Skeletal muscle satellite cell (primary cell): ENCODE data around the gene TCF12.

ENCODE experiments used
- H3K27me3 ChIP-seq: 2 replicates; pipeline ENCODE4 v1.7.0; 2013; ENCODE audit warnings: low read length; ENCODE audit not compliant: control insufficient read depth, insufficient read depth
- H3K36me3 ChIP-seq: 2 replicates; pipeline ENCODE4 v1.7.0; 2013; ENCODE audit warnings: mild to moderate bottlenecking, control low read depth, low read length; ENCODE audit not compliant: insufficient read depth
- H3K4me1 ChIP-seq: 2 replicates; pipeline ENCODE4 v1.7.0; 2013; ENCODE audit warnings: low read length; ENCODE audit not compliant: control insufficient read depth, insufficient read depth
- H3K4me2 ChIP-seq: 2 replicates; pipeline ENCODE4 v1.7.0; 2013; ENCODE audit warnings: mild to moderate bottlenecking, low read length
- H3K4me3 ChIP-seq: 2 replicates; pipeline ENCODE4 v1.7.0; 2013; ENCODE audit warnings: low read length
- H3K9ac ChIP-seq: 2 replicates; pipeline ENCODE4 v1.7.0; 2013; ENCODE audit warnings: mild to moderate bottlenecking, low read depth, low read length, moderate library complexity
- H3K9me3 ChIP-seq: replicated peaks from 2 replicates; pipeline ENCODE4 v1.7.0; 2013; ENCODE audit warnings: mild to moderate bottlenecking, control low read depth, low read length

Gene TCF12

DNA sequence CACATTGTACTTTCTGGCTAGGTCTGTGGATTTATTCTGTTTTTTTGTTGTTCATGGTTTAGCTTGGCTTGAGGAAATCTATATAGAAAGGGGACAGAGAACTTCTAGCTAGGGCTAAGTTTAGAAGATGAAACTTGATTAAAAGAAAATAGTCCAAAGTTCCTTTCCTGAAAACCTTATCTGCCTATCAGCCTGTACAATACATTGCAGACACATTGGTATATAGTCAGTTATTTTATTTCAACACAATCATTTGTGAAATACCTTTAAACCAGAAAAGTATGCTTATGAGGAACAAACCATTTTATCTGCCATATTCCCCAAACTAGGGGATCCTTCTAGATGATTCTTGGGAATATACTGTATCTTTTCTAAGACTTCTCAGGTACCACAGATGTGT, 310.6 kb downstream of the TCF12 start:
- no peak overlapping the region for H3K9ac ChIP-seq
- peaks cover 16% of the 10 kb centered on the region for H3K36me3 ChIP-seq
- H3K4me2 ChIP-seq: no peak overlapping the region
- H3K9me3 ChIP-seq: no peaks in the 10 kb centered on the region
- no peaks in the 10 kb centered on the region for H3K27me3 ChIP-seq
- no peak overlapping the region for H3K4me3 ChIP-seq
- peaks cover 27% of the 10 kb centered on the region for H3K4me1 ChIP-seq

DNA sequence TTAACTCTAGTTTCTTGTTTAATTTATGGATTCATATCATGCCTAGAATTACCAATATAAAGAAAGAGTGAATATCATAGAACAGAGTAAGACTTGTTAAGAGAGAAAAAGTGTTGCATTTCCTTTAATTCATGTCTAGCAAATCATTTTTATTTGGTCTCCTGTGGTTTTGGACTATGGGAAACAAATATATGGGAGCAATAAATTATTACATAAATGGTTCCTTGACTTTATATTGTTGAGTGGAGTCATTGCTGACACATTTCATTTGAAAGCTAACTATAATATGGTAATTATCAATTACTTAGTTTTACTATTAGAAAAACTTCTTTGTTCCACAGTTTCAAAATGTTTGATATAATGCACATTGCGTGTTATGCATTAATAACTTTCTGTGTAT, 313.1 kb downstream of the TCF12 start:
- Histone ChIP-seq H3K4me3 (no peak overlapping the region), H3K9me3 (no peaks in the 10 kb centered on the region)

DNA sequence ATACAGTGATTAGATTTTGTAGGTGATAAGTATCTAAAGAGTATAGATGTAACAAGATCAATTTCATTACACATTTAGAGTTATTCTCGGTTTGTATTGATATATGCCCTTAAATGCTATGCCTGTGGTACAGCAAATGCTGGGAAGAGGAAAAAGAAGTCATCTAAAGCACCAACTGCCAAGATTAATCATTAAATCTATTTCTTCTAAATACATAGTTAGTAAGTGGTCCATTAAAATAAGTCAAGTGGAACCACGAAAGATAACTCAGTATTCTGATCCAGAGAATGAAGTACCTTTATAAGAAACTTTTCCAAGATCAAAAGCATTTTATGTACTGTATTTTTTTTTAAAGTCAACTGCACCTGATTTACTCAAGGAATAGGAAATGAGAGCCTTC, 315.7 kb downstream of the TCF12 start:
- H3K9me3 ChIP-seq: no peaks in the 10 kb centered on the region
- no peak overlapping the region for H3K4me2 ChIP-seq
- no peak overlapping the region for H3K9ac ChIP-seq
- H3K36me3 ChIP-seq: peaks cover 35% of the 10 kb centered on the region
- H3K27me3 ChIP-seq: no peaks in the 10 kb centered on the region
- H3K4me3 ChIP-seq: no peak overlapping the region
- H3K4me1 ChIP-seq: peaks cover 7% of the 10 kb centered on the region

More for the DNA sequence above, 313.1 kb downstream of the TCF12 start:
- H3K9ac ChIP-seq: no peak overlapping the region
- peaks cover 24% of the 10 kb centered on the region for H3K4me1 ChIP-seq
- H3K27me3 ChIP-seq: no peaks in the 10 kb centered on the region
- H3K36me3 ChIP-seq: peaks cover 30% of the 10 kb centered on the region
- H3K4me2 ChIP-seq: no peak overlapping the region

DNA sequence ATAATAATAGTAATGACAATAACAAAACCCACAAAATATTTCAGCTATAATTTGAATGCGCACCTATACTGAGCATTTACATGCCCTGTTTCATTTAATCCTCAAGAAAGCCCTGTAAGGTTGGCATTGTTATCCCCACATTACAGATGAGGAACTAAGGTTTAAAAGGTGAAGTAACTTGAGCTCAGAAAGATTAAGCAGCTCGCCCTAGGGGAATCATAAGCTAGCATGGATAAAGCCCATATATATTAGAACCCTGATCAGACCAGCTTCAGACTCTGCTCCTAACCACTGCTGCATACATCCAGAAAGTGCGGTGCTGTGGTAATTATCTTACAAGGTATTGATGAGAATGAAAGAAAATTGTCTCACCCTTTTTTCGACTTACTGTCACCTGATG, 316.7 kb downstream of the TCF12 start:
- Histone ChIP-seq H3K4me3 (no peak overlapping the region), H3K9me3 (no peaks in the 10 kb centered on the region), H3K4me1 (peaks cover 7% of the 10 kb centered on the region)

DNA sequence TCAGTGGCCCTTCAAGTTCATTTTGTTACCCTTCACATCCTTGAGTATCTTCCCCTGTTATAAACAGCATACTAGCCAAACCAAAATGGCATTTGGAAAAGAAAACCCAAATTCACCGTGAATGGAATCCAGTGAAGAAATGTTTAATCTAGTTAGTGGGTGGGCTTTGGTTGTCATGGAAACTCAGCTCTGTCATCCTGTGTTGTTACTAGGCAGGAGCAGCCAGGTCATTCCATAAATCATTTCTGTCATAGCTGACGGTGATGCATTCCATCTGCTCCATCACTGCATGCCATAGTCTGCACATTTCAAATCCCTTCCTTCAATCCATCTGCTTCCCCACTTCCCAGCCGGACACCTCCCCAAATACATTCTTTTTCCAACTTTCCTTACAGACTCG, 317.4 kb downstream of the TCF12 start:
- no peaks in the 10 kb centered on the region for H3K27me3 ChIP-seq
- no peak overlapping the region for H3K4me3 ChIP-seq
- peaks cover 7% of the 10 kb centered on the region for H3K4me1 ChIP-seq
- peaks cover 35% of the 10 kb centered on the region for H3K36me3 ChIP-seq
- no peak overlapping the region for H3K4me2 ChIP-seq
- H3K9me3 ChIP-seq: no peaks in the 10 kb centered on the region
- no peak overlapping the region for H3K9ac ChIP-seq

More for the DNA sequence above, 316.7 kb downstream of the TCF12 start:
- Histone ChIP-seq H3K27me3 (no peaks in the 10 kb centered on the region), H3K4me2 (no peak overlapping the region), H3K36me3 (peaks cover 35% of the 10 kb centered on the region), H3K9ac (no peak overlapping the region)

DNA sequence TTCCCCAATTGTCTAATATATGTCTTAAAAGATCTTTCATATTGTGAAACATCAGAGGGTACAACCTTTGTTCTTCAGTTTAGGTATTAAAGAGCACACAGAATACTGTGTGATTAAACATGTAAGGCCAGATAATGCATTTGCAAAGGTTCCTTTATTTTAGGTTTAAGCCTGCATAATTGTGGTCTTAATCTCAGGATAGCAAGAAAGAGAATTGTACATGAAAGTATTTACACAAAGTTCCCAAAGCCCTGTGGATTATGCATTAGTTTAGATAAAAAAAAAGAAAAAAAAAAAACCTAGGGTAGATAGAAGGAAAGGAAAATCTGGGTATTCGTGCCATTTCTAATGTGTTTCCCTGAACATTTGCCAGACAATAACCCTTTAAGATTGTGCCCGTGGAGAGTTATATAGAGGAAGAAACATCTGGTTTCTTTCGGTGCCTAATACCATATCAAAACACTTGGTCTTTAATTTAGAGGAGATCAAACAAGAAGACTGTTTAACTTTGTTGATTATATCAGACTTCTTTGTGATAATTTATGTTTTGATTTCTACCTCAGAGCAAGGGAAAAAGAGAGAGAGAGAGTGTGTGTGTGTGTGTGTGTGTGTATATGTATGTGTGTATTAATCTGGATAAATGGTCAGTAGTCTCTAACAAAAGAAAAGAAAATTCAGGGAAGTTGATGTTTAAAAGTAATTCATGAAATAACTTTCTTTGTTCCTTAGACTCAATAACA, 318.3 kb downstream of the TCF12 start:
- no peak overlapping the region for H3K9ac ChIP-seq
- H3K4me3 ChIP-seq: no peak overlapping the region
- H3K36me3 ChIP-seq: peaks cover 35% of the 10 kb centered on the region
- no peaks in the 10 kb centered on the region for H3K9me3 ChIP-seq
- H3K4me2 ChIP-seq: no peak overlapping the region
- peaks cover 7% of the 10 kb centered on the region for H3K4me1 ChIP-seq
- no peaks in the 10 kb centered on the region for H3K27me3 ChIP-seq

DNA sequence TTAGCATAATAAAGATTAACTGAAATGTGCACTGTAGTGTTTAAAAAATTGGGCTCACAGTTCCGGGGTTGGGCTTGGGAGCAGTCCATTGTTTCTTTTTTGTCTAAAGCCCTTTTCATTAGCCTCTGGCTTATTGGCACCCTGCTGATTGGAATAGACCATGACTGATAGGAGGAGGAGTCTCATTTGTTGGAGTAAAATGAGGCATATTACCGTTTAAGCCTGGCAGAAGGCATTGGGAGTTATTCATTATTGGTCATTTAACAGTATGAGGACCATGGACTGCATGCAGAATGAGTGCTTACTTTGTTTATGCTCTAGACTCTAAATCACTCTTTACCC, 318.8 kb downstream of the TCF12 start:
- H3K27me3 ChIP-seq: no peaks in the 10 kb centered on the region
- peaks cover 33% of the 10 kb centered on the region for H3K36me3 ChIP-seq
- no peaks in the 10 kb centered on the region for H3K9me3 ChIP-seq
- no peak overlapping the region for H3K4me2 ChIP-seq
- H3K9ac ChIP-seq: no peak overlapping the region
- no peak overlapping the region for H3K4me3 ChIP-seq
- peaks cover 7% of the 10 kb centered on the region for H3K4me1 ChIP-seq

DNA sequence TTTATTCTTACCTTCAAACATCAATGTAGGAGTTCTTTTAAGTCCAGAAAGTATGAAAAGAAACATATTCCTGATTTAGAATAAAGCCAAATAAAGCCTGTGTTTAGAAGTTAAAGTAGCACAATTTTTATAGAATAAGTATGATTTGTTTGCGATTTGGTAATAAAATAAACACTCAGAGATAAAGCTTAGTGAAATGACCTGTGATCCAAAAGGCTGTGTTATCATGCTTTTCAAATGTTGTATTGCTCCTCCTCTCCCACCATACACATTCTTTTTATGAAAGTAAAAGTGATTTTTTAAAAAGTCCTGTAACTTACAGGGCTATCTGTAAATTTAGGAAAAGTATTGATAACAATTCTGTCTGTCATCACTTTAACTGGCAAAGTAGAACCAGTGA, 319.2 kb downstream of the TCF12 start:
- Histone ChIP-seq H3K9me3 (no peaks in the 10 kb centered on the region), H3K9ac (no peak overlapping the region), H3K4me1 (peaks cover 7% of the 10 kb centered on the region), H3K4me2 (no peak overlapping the region), H3K27me3 (no peaks in the 10 kb centered on the region), H3K4me3 (no peak overlapping the region), H3K36me3 (peaks cover 29% of the 10 kb centered on the region)

DNA sequence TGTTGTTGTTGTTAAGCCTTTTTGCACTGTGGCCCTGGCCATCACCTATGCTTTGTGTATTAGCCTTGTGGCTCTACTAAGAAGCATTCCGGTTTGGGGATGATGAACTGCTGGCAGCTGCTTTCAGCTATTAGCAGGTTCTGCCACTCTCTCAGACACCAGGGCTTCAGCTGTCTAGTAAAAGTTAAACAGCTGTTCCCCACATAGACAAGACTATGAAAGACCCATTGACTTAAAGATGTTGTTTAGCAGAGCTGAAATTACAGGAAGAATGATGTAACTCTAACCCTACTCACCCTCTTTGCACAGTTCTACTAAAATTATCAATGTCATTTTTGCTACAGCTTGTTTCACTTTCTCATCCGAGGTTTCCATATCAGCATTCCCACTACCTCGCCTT, 326.7 kb downstream of the TCF12 start:
- Histone ChIP-seq H3K4me2 (peak overlapping the region; percentile 58), H3K4me3 (peak overlapping the region; percentile 32), H3K27me3 (no peaks in the 10 kb centered on the region), H3K9ac (no peak overlapping the region), H3K4me1 (peaks cover 9% of the 10 kb centered on the region), H3K36me3 (peaks cover 20% of the 10 kb centered on the region), H3K9me3 (no peaks in the 10 kb centered on the region)

DNA sequence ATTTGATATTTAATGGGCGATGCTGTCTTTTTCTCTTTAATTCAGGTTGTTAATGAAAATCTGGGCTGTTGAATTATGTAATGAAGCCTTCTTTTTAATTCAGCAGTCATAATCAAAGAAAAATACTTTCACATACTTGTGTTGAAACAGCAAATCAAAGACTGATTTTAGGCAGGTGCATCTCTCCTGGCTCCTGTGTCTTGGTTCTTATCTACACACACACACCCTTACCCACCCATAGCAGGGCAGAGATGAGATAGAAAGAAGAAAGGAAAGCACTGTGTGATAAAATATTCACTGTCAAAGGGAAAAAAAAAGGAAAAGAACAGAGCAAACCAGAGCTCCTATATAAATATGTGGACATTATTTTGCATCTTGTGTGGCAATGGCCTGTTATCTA, 327.3 kb downstream of the TCF12 start:
- H3K4me1 ChIP-seq: peaks cover 9% of the 10 kb centered on the region
- H3K27me3 ChIP-seq: no peaks in the 10 kb centered on the region
- H3K4me2 ChIP-seq: peak overlapping the region; percentile 58
- H3K4me3 ChIP-seq: peak overlapping the region; percentile 32
- H3K36me3 ChIP-seq: peaks cover 22% of the 10 kb centered on the region
- H3K9me3 ChIP-seq: no peaks in the 10 kb centered on the region
- no peak overlapping the region for H3K9ac ChIP-seq

DNA sequence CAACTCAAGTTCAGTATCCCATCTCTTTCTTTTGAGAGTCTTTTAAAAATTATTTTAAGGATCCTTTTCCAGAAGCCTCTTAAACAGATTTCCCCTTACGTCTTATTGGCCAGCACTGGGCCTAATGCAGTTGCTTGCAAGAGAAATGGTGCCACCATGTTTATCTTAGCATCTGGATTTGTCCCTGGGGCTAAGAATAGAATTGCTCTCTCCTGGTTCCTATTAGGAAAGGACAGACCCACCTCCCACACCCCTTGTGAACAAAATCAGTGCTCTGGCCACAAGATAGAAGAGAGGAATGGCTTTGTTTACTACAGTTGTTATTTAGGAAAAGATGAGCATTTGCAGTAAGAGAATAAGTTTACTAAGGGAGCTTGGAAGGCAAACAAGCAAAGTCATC, 329.6 kb downstream of the TCF12 start:
- Histone ChIP-seq H3K4me3 (no peak overlapping the region), H3K4me2 (no peak overlapping the region), H3K9ac (no peak overlapping the region), H3K36me3 (peaks cover 25% of the 10 kb centered on the region), H3K9me3 (no peaks in the 10 kb centered on the region), H3K4me1 (peaks cover 29% of the 10 kb centered on the region), H3K27me3 (no peaks in the 10 kb centered on the region)

DNA sequence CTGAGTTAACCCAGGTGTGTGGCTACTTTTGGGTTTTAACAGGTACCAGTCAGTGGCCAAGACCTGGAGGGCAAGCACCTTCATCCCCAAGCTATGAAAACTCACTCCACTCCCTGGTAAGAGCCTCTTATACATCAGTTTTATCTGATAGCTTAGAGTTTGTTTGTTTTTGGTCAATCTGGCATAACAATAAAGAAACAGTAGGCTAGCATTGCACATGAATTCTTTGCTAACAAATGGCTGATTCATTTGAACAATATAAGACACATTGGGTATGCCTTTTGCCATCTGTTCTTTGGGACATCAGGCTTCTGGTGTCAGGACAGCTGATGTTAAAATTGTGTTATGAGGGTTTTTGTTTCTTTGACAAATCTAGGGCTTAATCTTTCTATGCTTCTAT, 332.9 kb downstream of the TCF12 start:
- Histone ChIP-seq H3K27me3 (no peaks in the 10 kb centered on the region), H3K4me1 (peaks cover 33% of the 10 kb centered on the region), H3K36me3 (peaks cover 26% of the 10 kb centered on the region), H3K9ac (peak overlapping the region; percentile 38), H3K9me3 (no peaks in the 10 kb centered on the region), H3K4me3 (no peak overlapping the region), H3K4me2 (peak overlapping the region; percentile 59)
